Measurements from ENCODE around the gene PARD6G. TPM values are rescaled to one million over a fixed set of nuclear protein-coding genes. Genes with fewer than 3 reads are reported as not detected.

The PARD6G gene
- total and polyA plus RNA-seq, 10 of the 15 experiments (the other 5 are each of a cell fraction or from before 2014, with no cell fraction given) = 0.20 to 2.0 (median 0.60) TPM

DNA sequence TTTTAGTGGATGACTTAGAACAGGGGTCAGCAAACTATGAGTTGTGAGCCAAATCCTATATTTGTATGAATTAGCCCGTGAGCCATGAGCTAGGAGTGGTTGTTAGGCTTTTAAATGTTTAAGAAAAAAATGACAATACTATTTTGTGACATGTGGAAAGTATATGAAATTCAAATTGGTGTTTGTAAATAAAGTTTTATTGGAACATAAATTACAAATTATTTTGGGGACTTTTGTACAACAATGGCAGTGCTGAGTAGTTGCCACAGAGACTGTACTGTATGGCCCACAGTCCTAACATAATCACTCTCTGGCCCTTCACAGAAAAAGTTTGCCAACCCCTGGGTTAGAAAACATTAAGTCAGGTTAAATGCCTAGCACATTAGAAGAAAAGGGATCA, 112.2 kb downstream of the PARD6G start (continued):
- TF ChIP-seq TCF3 (IDR thresholded peaks at IDR 0.05; ENCODE audit: borderline replicate concordance, insufficient read depth, low read depth, low read length) = no peak
- no peak for TF ChIP-seq PAX5 (IDR thresholded peaks at IDR 0.05; ENCODE audit: borderline replicate concordance, low read depth, low read length)
- no peak for TF ChIP-seq ZNF207 (IDR thresholded peaks at IDR 0.05; ENCODE audit: borderline replicate concordance)
- no peak for TF ChIP-seq MAX (IDR thresholded peaks at IDR 0.05; ENCODE audit: low read depth, low read length)

DNA sequence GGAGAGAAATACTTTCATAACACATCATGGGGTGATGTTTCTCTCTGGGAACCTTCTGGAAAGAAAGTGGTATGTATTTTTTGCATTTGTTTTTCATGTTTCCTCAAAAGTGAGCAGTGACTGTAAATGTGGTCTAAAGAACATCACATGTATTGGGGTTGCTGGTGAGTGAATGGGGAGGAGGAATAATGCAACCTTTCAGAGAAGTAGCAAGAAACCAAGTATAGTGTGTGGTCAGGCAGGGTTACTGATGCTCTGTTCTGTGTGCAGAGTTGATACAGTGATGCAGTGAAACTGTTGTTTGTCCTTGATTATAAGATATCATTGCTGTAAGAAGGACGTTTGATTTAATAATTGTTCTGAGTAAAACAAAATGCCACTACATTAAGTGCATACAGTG, 114.2 kb downstream of the PARD6G start:
- H3K4me1 ChIP-seq (ENCODE audit: control insufficient read depth, insufficient read depth, low read length) = no peaks in the 10 kb centered on the region; the same call in 1 of the 2 replicates
- no peaks in the 10 kb centered on the region for H4K20me1 ChIP-seq (ENCODE audit: control insufficient read depth, insufficient read depth)
- no peak overlapping the region for H3K4me2 ChIP-seq (ENCODE audit: control insufficient read depth, insufficient read depth)
- H3K27ac ChIP-seq (ENCODE audit: control insufficient read depth, insufficient read depth) = 0 out of 2 replicates have a peak overlapping the region, but pooled peaks have one; percentile 14
- intact Hi-C loops (cut with micrococcal nuclease; ENCODE audit: unreplicated experiment) (no loop called here), in situ Hi-C loops (cut with MboI) (no loop called here)
- ChIA-PET SMC1A (ENCODE audit: uncharacterized antibody, unreplicated experiment) (no interaction called here), POLR2A (interaction anchor here (0.7 kb wide), 1 partner anchor 509 kb away, joined by 3 read pairs; no protein-coding TSS in a partner anchor), CTCF (no interaction called here), RAD21 (ENCODE audit: unreplicated experiment) (no interaction called here)
- no peak overlapping the region for H3K9ac ChIP-seq (ENCODE audit: control insufficient read depth, insufficient read depth, low read length)
- BruUV-seq (replicated peaks) = no TSS peak
- peaks cover 10 to 17% of the 10 kb centered on the region in 2 experiments; a peak in 3 of 4 replicates for H3K36me3 ChIP-seq (ENCODE audit: control insufficient read depth in 2 of 2, insufficient read depth in 2 of 2, low read length in 1 of 2)
- H3K4me3 ChIP-seq = no peak overlapping the region
- 9% methylated on average over 1 of the region's 1 CpG for WGBS (ENCODE audit: insufficient coverage, insufficient replicate concordance, low lambda C conversion rate, missing lambda C conversion rate)
- H3K9me3 ChIP-seq (replicated peaks; ENCODE audit: control insufficient read depth, insufficient read depth, low read length) = no peaks in the 10 kb centered on the region
- peaks cover 2% of the 10 kb centered on the region for H3K79me2 ChIP-seq (ENCODE audit: control insufficient read depth, insufficient read depth, low read length)
- no peaks in the 10 kb centered on the region for H3K27me3 ChIP-seq (replicated peaks in 1 of 2; ENCODE audit: control insufficient read depth in 2 of 2, insufficient read depth in 2 of 2, low read length in 1 of 2)
- DNase-seq (ENCODE audit: low read depth, low spot score) (no peak), ATAC-seq (no peak), FAIRE-seq (no peak)
- no peak overlapping the region for H2AFZ ChIP-seq (ENCODE audit: control insufficient read depth, low read depth, low read length)
- TF ChIP-seq ATF7 (IDR thresholded peaks at IDR 0.05; ENCODE audit: low read depth) = no peak
- no peak for TF ChIP-seq MYB (IDR thresholded peaks at IDR 0.05; ENCODE audit: borderline replicate concordance, low read depth, low read length)
- TF ChIP-seq HCFC1 (IDR thresholded peaks at IDR 0.05; ENCODE audit: low read length) = no peak
- no peak for TF ChIP-seq NR2C1 (IDR thresholded peaks at IDR 0.05)
- TF ChIP-seq MEF2B (IDR thresholded peaks at IDR 0.05; ENCODE audit: partially characterized antibody, poor library complexity, severe bottlenecking) = no peak
- no peak for TF ChIP-seq NFIC (IDR thresholded peaks at IDR 0.05; ENCODE audit: low read depth, low read length)
- TF ChIP-seq, protein P1, sequence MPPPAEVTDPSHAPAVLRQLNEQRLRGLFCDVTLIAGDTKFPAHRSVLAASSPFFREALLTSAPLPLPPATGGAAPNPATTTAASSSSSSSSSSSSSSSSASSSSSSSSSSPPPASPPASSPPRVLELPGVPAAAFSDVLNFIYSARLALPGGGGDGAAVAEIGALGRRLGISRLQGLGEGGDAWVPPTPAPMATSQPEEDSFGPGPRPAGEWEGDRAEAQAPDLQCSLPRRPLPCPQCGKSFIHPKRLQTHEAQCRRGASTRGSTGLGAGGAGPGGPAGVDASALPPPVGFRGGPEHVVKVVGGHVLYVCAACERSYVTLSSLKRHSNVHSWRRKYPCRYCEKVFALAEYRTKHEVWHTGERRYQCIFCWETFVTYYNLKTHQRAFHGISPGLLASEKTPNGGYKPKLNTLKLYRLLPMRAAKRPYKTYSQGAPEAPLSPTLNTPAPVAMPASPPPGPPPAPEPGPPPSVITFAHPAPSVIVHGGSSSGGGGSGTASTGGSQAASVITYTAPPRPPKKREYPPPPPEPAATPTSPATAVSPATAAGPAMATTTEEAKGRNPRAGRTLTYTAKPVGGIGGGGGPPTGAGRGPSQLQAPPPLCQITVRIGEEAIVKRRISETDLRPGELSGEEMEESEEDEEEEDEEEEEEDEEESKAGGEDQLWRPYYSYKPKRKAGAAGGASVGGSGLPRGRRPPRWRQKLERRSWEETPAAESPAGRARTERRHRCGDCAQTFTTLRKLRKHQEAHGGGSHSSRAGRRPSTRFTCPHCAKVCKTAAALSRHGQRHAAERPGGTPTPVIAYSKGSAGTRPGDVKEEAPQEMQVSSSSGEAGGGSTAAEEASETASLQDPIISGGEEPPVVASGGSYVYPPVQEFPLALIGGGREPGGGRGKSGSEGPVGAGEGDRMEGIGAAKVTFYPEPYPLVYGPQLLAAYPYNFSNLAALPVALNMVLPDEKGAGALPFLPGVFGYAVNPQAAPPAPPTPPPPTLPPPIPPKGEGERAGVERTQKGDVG (CRISPR knock-in tag; IDR thresholded peaks at IDR 0.05) = no peak
- TF ChIP-seq SMAD1 (IDR thresholded peaks at IDR 0.05; ENCODE audit: low read depth, partially characterized antibody) = no peak
- no peak for TF ChIP-seq MEF2A (IDR thresholded peaks at IDR 0.05; ENCODE audit: insufficient read depth, low read depth, low read length)
- no peak for TF ChIP-seq KDM1A (IDR thresholded peaks at IDR 0.05; ENCODE audit: borderline replicate concordance)
- TF ChIP-seq POU2F2 (IDR thresholded peaks at IDR 0.05; ENCODE audit: borderline replicate concordance, low read depth, low read length) = no peak
- TF ChIP-seq YBX1 (IDR thresholded peaks at IDR 0.05) = no peak
- no peak for TF ChIP-seq MYC (IDR thresholded peaks at IDR 0.05; ENCODE audit: insufficient read depth, insufficient read length, insufficient replicate concordance, low read length, severe bottlenecking)
- TF ChIP-seq NKRF (conservative IDR thresholded peaks at IDR 0.05) = no peak
- TF ChIP-seq ZZZ3 (IDR thresholded peaks at IDR 0.05; ENCODE audit: control insufficient read depth, insufficient read length, low read depth) = no peak

All from GM12878 (cell line).